Heart right ventricle (tissue), 16 donors: ENCODE results near the gene PSENEN. TPM values are rescaled to one million over a fixed set of nuclear protein-coding genes. Genes with fewer than 3 reads are reported as not detected.

Experiments used
- ATAC-seq, 8 donors: fragments of 200-7000 bp; cut with Tn5 transposase; one replicate each; pipeline ENCODE4 v1.9.1; 2020; ENCODE audit warnings: mild to moderate bottlenecking in 8 of 8, moderate library complexity in 8 of 8, moderate number of reproducible peaks in 1 of 8
- DNase-seq, 2 donors: peaks; one replicate each; pipeline ENCODE4 v3.0.0-alpha.2; 2020
- H3K27ac ChIP-seq, 10 donors: fragments of 200-600 bp; sonication (generic) in 2 of 10; one replicate each; pipeline versions ENCODE4 v1.5.0 to v1.8.0; 2020 to 2022; ENCODE audit warnings: mild to moderate bottlenecking in 3 of 10
- H3K27me3 ChIP-seq, 7 donors: fragments of 200-600 bp; one replicate each; pipeline ENCODE4 v1.8.0; 2021 to 2022; ENCODE audit warnings: mild to moderate bottlenecking in 2 of 7
- H3K36me3 ChIP-seq, 9 donors: fragments of 200-600 bp; sonication (generic) in 1 of 9; one replicate each; pipeline versions ENCODE4 v1.5.0 to v1.8.0; 2020 to 2022; ENCODE audit warnings: mild to moderate bottlenecking in 2 of 9
- H3K4me1 ChIP-seq, 9 donors: fragments of 200-600 bp; sonication (generic) in 1 of 9; one replicate each; pipeline versions ENCODE4 v1.5.0 to v1.8.0; 2020 to 2022; ENCODE audit warnings: mild to moderate bottlenecking in 4 of 9
- H3K4me3 ChIP-seq, 10 donors: fragments of 200-600 bp; sonication (generic) in 2 of 10; one replicate each; pipeline versions ENCODE4 v1.5.0 to v1.8.0; 2020 to 2022; ENCODE audit warnings: mild to moderate bottlenecking in 7 of 10, moderate library complexity in 2 of 10
- H3K9me3 ChIP-seq, 11 donors: fragments of 200-600 bp in 10 of 11; sonication (generic) in 2 of 11; one replicate each; pipeline versions ENCODE4 v1.5.0 to v1.8.0; 2013 to 2022; ENCODE audit warnings: mild to moderate bottlenecking in 2 of 11, control low read depth in 1 of 11, moderate library complexity in 1 of 11
- WGBS, 2 donors: extraction: QIAGEN DNeasy Blood & Tissue Kit; methylation state at CpG; one replicate each; pipeline ENCODE4 v1.1.7; 2013; ENCODE audit warnings: inconsistent platforms in 1 of 2; 5-methylcytosine and 5-hydroxymethylcytosine counted together
- intact Hi-C, 10 donors: fragments of 100-400 bp; cut with DNase I; formaldehyde crosslinking; loops; one replicate each; pipeline versions ENCODE4 v1.11.1 to v1.14.2; 2022
- polyA plus RNA-seq, 2 donors: library from polyadenylated mRNA; stranded (reverse); fragments of 200-250 nt; gene quantifications; one replicate each; pipeline ENCODE4 v1.2.3, GENCODE V29; 2013
- total RNA-seq, 10 donors: library from RNA; stranded (reverse); fragmentation: NEBNext Ultra II Directional in 3 of 10; extraction: Animal tissue kit (Norgen Biotek cat#: 25700) in 3 of 10; gene quantifications; one replicate each; pipeline versions ENCODE4 v1.2.1 to v1.2.4, GENCODE V29; 2021 to 2023
- TF ChIP-seq, protein P1 (sequence below), 9 donors: fragments of 200-600 bp; sonication (generic) in 2 of 9; IDR thresholded peaks; one replicate each; pipeline versions ENCODE4 v1.5.0 to v1.8.0; 2021 to 2022; ENCODE audit warnings: antibody characterized with exemption in 9 of 9, mild to moderate bottlenecking in 5 of 9, moderate library complexity in 1 of 9
- donor health status: Arrhythmogenic right ventricular cardiomyopathy.
- donor health status: ischemic (EF 13 %, LVEDD 7.1; RV severe dilation, severe dysfunction).
- donor health status: healthy with polysubstance abuse.
- donor health status: DM: no; HTN: yes; CAD: no.
- donor health status: DM: no; HTN: no; CAD: no.
- donor health status: ischemic (EF 25% LVEDD 6.9; RV normal size, moderate dysfunction).
- donor health status: ischemic (EF 25% LVEDD 5.7; RV mildly dilated, moderate dysfunction).
- donor health status: healthy.
- donor health status: DM: yes; HTN: yes; CAD: no.
- donor health status: Ischemic cardiomyopathy.
- donor health status: ischemic (EF 35%, LVEDD 5.7; RV mildly dilated, moderate dysfunction).
- donor health status: nonischemic (EF 11% LVEDD 7.7; RV severe dilation, severe dysfunction).
- donor health status: DM: yes; HTN: yes; CAD: no.
- donor health status: PGD.
- donor health status: ischemic (EF 29% LVEDD 5.4; RV normal size, mild dysfunction).
- donor health status: nonischemic (EF 23%, LVEDD 6.1; RV moderate dilation, normal function).

Gene PSENEN
- total and polyA plus RNA-seq, 12 donors = 34.8 to 149 (median 47.2) TPM

DNA sequence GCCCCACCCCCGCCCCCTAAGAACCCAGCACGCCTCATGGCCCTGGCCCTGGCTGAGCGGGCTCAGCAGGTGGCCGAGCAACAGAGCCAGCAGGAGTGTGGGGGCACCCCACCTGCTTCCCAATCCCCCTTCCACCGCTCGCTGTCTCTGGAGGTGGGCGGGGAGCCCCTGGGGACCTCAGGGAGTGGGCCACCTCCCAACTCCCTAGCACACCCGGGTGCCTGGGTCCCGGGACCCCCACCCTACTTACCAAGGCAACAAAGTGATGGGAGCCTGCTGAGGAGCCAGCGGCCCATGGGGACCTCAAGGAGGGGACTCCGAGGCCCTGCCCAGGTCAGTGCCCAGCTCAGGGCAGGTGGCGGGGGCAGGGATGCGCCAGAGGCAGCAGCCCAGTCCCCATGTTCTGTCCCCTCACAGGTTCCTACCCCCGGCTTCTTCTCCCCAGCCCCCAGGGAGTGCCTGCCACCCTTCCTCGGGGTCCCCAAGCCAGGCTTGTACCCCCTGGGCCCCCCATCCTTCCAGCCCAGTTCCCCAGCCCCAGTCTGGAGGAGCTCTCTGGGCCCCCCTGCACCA is 41.9 kb downstream of the PSENEN start:
- no peak for ATAC-seq
- no peaks in the 10 kb centered on the region for H3K27me3 ChIP-seq
- no peak overlapping the region for H3K27ac ChIP-seq
- no peak for DNase-seq
- H3K36me3 ChIP-seq = peaks cover 0 to 23% (median 0%) of the 10 kb centered on the region in 9 donors
- no peaks in the 10 kb centered on the region for H3K4me1 ChIP-seq
- no peaks in the 10 kb centered on the region for H3K9me3 ChIP-seq
- intact Hi-C loops = no loop called here
- TF ChIP-seq, protein P1, sequence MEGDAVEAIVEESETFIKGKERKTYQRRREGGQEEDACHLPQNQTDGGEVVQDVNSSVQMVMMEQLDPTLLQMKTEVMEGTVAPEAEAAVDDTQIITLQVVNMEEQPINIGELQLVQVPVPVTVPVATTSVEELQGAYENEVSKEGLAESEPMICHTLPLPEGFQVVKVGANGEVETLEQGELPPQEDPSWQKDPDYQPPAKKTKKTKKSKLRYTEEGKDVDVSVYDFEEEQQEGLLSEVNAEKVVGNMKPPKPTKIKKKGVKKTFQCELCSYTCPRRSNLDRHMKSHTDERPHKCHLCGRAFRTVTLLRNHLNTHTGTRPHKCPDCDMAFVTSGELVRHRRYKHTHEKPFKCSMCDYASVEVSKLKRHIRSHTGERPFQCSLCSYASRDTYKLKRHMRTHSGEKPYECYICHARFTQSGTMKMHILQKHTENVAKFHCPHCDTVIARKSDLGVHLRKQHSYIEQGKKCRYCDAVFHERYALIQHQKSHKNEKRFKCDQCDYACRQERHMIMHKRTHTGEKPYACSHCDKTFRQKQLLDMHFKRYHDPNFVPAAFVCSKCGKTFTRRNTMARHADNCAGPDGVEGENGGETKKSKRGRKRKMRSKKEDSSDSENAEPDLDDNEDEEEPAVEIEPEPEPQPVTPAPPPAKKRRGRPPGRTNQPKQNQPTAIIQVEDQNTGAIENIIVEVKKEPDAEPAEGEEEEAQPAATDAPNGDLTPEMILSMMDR (IDR thresholded peaks at IDR 0.05) = no peak
- no peak overlapping the region for H3K4me3 ChIP-seq
- 93 to 94% methylated on average over 15 of the region's 15 CpGs for WGBS, 2 donors

DNA sequence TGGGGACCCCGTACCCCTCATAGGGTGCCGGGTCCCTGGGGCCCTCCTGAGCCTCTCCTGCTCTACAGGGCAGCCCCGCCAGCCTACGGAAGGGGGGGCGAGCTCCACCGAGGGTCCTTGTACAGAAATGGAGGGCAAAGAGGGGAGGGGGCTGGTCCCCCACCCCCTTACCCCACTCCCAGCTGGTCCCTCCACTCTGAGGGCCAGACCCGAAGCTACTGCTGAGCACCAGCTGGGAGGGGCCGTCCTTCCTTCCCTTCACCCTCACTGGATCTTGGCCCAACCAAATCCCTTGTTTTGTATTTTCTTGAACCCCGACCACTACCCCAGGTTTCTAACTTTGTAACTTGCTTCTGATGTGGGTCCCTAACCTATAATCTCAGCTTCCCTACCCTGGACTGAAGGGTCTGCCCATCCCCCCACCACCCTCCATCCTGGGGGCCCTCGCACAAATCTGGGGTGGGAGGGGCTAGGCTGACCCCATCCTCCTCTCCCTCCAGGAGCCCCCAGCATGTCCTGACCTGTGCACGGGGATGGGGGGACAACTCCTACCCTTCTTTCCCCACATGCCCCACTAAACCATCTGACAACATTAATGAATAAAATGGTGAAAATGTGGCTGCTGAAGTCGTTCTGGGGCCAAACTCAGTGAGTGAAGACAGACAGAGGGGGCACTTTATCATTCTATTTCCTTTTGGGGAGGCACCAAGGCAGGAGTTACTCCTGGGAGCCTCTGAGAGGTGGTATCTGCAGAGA is 42.9 kb downstream of the PSENEN start:
- Histone ChIP-seq H3K27ac (no peak overlapping the region), H3K36me3 (peaks cover 0 to 12% (median 0%) of the 10 kb centered on the region in 9 donors), H3K9me3 (no peaks in the 10 kb centered on the region), H3K27me3 (no peaks in the 10 kb centered on the region), H3K4me1 (no peaks in the 10 kb centered on the region), H3K4me3 (no peak overlapping the region)
- DNase-seq = no peak
- TF ChIP-seq, protein P1 (IDR thresholded peaks at IDR 0.05) = no peak
- intact Hi-C loops = no loop called here
- WGBS, 2 donors = 77 to 85% methylated on average over 11 to 12 of the region's 12 CpGs
- ATAC-seq = no peak

DNA sequence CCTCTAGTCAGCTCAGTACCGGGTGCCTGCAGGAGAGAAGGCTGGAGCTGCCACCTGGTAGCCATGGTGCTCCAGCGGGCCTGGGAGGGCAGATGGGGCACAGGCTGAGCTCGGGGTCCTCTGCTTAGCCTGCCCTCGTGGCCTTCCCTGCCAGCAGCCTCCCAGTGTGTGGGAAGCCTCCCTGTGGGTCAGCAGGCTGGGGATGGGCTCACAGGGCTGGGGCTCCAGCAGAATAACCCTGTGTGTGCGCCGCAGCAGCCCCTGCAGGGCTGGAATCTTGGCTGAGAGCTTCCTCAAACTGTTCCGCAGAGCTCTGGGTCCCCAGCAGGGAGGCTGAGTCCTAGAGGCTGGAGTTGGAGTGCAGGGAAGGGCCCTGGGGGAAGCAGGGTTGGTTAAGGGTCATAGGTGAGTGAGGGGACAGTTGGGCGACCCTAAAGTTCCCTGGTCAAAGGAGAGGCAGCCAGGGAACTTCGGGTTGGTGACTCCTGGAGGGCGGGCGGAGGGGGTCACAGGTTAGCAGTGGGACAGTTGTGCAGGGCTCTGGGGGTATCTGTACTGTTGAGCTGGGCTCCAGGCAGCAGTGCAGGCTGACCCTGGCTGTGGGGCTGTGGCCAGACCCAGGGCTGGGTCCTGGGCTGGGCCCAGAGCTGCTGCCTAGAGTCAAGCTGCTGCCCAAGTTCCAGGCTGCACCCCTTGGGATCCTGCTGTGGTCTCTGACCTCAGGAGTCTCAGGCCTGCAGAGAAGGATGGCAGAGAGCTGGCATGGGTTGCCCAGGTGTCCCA is 43.9 kb downstream of the PSENEN start:
- no peak for DNase-seq
- Histone ChIP-seq H3K9me3 (no peaks in the 10 kb centered on the region), H3K4me1 (no peaks in the 10 kb centered on the region), H3K36me3 (peaks cover 0 to 10% (median 0%) of the 10 kb centered on the region in 9 donors), H3K27ac (no peak overlapping the region), H3K27me3 (no peaks in the 10 kb centered on the region), H3K4me3 (no peak overlapping the region)
- TF ChIP-seq, protein P1 (IDR thresholded peaks at IDR 0.05) = no peak
- no peak for ATAC-seq
- 87 to 90% methylated on average over 11 of the region's 11 CpGs for WGBS, 2 donors
- intact Hi-C loops = no loop called here
